ENCODE data around the gene MANSC4.
"Not testable (repeated sequence)": the region's sequence is repeated elsewhere in the genome, so short reads cannot be mapped to it uniquely, and the experiment has no call there.

Gene MANSC4

DNA sequence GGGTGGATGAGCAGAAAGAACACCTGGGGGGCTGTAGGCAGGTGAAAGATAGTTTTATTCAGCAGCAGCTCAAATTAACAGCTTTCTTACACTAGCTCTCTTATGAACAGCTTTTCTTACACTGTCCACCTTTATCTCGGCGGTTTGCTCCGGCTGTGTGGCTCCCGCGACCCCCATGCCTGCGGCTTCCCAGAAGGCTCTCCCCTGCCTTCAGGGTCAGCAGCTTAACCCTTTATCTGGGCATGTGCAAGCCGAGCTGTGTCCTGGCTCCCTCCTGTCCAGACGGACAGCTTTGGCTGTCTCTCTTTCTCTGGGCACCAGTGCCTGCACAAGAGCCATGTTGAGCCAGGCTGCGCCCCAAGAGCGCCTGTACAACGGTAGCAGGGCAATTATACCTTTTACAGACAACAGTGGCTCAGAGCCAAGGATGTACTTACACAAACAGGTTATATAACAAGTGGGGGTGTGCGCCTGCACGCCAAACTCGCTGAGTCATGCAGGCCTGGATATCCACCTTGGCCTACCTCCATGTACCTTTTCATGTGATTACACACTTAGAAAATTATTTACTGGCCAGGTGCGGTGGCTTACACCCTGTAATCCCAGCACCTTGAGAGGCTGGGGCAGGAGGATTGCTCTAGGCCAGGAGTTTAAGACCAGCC, 28.5 kb downstream of the MANSC4 start:
- no peak for DNase-seq (ENCODE audit: low read depth in 2 of 2)

DNA sequence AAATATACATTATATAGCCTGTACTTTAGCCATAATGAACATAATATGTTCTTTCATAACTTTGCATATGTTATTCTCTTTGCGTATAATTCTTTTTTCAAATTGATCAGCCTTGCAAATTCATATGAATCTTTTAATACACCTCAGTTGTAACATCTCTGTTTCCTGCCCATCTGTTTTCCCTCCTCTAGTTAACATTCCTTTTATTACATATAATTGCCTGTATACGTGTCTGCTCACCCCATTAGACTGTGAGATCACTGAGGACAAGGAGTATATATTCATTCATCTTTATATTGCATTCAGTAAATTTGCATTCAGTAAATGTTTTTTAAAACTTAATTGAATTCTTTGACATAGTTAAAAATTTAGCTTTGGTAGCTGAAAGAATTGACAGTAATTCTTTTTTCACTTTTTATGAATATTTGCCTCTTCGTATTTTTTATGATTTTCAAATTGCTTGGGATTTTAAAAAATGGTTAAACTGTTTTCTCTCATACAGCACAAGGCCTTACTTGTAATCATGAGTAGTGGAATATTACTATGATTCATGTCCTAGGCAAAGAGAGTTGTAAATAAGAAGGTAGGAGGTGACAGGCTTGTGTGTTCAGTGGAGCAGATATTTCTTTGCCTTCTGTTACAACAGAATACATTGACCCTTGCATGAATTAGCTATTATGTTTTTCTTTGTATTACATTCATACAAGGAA, 32.8 kb downstream of the MANSC4 start:
- no peak for DNase-seq (ENCODE audit: low read depth in 2 of 2)

DNA sequence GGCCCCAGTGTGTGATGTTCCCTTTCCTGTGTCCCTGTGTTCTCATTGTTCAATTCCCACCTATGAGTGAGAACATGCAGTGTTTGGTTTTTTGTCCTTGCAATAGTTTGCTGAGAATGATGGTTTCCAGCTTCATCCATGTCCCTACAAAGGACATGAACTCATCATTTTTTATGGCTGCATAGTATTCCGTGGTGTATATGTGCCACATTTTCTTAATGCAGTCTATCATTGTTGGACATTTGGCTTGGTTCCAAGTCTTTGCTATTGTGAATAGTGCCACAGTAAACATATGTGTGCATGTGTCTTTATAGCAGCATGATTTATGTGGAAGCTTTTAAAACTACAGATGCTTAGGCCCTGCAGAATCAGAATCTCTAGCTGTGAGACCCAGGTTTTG, 34.3 kb downstream of the MANSC4 start:
- not testable (repeated sequence) for DNase-seq (ENCODE audit: low read depth in 2 of 2)

DNA sequence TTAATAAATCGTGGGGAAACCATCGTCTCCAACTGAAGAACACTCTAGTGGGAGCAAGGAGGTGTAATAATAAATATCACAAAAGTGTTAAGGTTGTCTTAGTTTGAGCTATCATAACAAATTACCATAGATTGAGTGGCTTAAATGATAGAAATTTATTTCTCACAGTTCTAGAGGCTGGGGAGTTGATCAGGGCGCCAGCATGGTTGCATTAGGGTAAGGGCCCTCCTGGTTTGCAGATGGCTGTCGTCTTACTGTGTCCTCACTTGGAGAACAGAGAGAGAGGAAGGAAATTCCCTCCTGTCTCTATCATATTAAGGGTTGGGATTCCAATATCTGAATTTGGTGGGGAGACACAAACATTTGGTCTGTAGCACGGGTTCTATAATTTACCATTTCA, 36.4 kb downstream of the MANSC4 start:
- no peak for DNase-seq (ENCODE audit: low read depth in 2 of 2)

DNA sequence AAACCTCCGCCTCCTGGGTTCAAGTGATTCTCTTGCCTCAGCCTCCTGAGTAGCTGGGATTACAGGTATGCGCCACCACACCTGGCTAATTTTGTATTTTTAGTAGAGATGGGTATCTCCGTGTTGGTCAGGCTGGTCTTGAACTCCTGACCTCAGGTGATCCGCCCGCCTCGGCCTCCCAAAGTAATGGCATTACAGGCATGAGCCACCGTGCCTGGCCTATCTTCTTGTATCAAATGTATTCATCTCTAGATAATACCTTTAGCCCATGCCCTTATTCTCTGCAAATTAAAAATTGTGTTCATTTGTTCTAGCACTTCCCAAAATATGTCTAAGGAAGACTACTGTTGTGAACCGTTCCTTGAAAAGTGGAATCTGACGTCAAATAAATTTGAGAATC, 45.7 kb downstream of the MANSC4 start:
- not testable (repeated sequence) for DNase-seq (ENCODE audit: low read depth in 2 of 2)

DNA sequence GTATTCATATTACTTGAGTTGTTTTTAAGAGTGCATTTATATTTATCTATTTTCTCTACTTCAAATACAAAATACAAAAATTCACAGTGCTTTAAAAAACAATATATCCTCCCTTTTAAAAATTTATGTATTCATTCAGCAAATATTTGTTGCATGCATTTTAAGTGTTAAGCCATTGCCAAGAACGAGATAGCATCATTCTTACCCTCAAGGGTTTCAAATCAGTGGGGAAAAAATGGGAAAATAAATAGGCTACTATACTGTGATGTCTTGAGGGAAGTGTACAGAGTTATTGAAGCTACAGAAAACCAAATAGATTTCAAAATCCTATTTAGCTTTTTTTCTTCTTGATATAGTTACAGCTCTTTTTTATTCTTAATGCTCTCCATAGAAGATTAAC, 46.2 kb downstream of the MANSC4 start:
- DNase-seq (ENCODE audit: low read depth in 2 of 2) = no peak

DNA sequence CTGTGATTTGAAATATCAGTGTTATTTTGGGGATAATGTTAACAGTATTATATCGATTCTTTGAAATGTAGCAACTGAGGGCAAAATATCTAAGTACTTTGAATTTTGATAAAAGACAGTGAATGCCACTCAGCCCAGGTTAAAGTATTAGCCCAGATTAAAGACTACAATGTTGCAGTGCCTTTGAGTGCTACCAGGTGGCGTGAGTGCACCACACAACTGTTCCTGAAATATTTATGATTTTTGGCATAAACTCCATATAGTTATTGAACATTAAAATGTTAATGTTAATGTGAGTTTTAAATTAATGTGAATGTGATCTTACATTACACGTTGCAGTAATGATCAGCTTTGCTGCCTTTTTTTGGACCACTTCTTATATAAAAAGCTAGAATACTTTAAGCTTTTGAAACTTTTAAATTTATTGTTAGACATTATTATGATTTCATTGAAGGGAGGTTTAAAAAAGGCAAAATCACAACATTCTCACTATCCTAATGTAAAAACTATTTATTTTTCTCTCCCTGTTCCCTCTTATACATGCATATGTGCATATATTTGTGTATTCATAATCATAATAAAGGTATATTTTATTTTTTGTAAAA, 46.9 kb downstream of the MANSC4 start:
- DNase-seq (ENCODE audit: low read depth in 2 of 2) = no peak

DNA sequence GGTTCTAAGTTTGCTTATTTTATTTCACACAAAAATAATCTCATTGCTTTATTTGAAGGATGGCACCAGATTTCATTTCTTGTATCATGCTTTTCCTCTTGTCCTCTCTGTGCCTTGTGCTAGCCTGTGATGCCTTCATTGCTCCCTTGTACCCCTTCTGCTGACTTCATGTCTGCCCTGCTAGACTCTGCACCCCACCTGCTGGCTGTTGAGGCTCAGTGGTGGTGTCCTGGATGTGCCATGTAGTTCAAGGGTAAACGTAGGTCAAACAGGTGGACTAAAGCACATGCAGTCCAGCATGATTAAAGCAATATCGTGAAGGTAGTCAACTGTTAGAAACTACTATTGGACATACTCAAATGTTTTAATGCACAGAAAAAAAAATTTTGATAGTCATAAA, 47.8 kb downstream of the MANSC4 start:
- no peak for DNase-seq (ENCODE audit: low read depth in 2 of 2)

DNA sequence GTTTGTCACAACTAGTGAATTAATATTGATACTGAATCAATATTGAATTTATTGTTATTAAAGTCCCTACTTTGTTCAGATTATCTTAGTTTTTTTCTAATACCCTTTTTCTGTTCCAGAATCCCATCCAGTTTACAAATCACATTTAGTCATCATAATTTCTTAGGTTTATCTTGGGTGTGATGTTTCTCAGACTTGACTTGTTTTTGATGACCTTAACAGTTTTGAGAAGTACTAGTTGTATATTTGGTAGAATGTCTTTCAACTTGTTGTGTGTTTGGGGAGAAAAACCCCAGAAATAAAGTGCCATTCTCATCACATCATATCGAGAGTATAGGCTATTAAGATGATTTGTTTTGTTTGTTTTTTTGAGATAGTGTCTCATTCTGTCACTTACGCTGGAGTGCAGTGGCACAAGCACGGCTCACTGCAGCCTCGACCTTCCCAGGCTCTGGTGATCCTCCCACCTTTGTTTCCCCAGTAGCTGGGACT, 49.9 kb downstream of the MANSC4 start:
- DNase-seq (ENCODE audit: low read depth in 2 of 2) = no peak

DNA sequence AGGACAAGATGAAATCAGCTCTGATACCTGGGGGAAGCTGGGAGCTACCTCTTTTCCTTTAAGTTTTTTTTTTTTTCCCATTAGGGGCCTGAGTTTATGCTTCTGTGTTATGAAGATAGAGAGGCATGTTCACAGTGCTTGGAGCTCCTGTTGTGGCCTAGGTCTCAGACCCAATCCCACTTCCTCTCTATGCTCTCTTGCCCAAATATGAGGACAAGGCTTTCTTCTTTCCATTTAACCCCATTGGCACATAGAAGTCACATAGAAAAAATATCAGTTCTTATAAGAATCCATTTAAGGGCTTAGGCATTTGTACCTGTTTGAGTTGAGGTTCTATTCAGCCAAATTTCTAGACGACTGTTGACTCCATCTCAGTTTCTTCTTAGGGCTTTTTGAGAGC, 56.8 kb downstream of the MANSC4 start:
- DNase-seq (ENCODE audit: low read depth in 2 of 2) = no peak
